H1 (cell line): ENCODE results near the gene EPHA6. TPM values are rescaled to one million over a fixed set of nuclear protein-coding genes. Genes with fewer than 3 reads are reported as not detected.

Source experiments
- GABPA ChIP-seq: IDR thresholded peaks from 2 replicates; pipeline ENCODE4 v1.6.1; 2011; ENCODE audit warnings: mild to moderate bottlenecking, low read length, moderate library complexity, borderline replicate concordance; ENCODE audit not compliant: insufficient read depth
- HDAC2 ChIP-seq, 2 experiments: fragments of 300-600 bp in 1 of 2; sonication (generic) in 1 of 2; IDR thresholded peaks; 2 replicates each; pipeline ENCODE4 v1.6.1; 2011 to 2012; ENCODE audit warnings: low read depth in 2 of 2, low read length in 2 of 2, mild to moderate bottlenecking in 2 of 2, moderate library complexity in 2 of 2, borderline replicate concordance in 1 of 2, inconsistent platforms in 1 of 2
- RBBP5 ChIP-seq: IDR thresholded peaks from 2 replicates; pipeline ENCODE4 v1.7.1; 2012; ENCODE audit warnings: low read depth, mild to moderate bottlenecking, inconsistent platforms, low read length, moderate library complexity, borderline replicate concordance
- TAF1 ChIP-seq: IDR thresholded peaks from 2 replicates; pipeline ENCODE4 v1.6.1; 2011; ENCODE audit warnings: mild to moderate bottlenecking, low read depth, low read length
- polyA plus RNA-seq, 7 experiments: library from polyadenylated mRNA; depleted of rRNA in 3 of 7; stranded (reverse) in 5 of 7; unstranded in 2 of 7; fragments of >200 nt in 5 of 7; fragments of 200-250 nt in 2 of 7; gene quantifications; 1 replicate in 5 of 7; 2 replicates in 1 of 7; 4 replicates in 1 of 7; pipeline versions ENCODE4 v1.2.1 to v1.2.3, GENCODE V29; 2011 to 2013; ENCODE audit warnings: missing spikeins in 2 of 7, mixed read lengths in 2 of 7
- total RNA-seq: library from RNA; stranded (reverse); fragmentation: NEBNext Ultra II Directional; extraction: Animal tissue kit (Norgen Biotek cat#: 25700); gene quantifications from 2 replicates; pipeline ENCODE4 v1.2.1, GENCODE V29; 2021
- TF ChIP-seq, protein P1 (sequence below): fragments of 300-600 bp; sonication (generic); IDR thresholded peaks from 2 replicates; pipeline ENCODE4 v1.7.1; 2012; ENCODE audit warnings: low read length, moderate library complexity, mild to moderate bottlenecking, inconsistent platforms; ENCODE audit not compliant: insufficient replicate concordance

EPHA6 gene
- total and polyA plus RNA-seq, 2 of the 8 experiments (the other 6 are each of a cell fraction or from before 2014, with no cell fraction given) = 0.83 to 3.2 TPM

DNA sequence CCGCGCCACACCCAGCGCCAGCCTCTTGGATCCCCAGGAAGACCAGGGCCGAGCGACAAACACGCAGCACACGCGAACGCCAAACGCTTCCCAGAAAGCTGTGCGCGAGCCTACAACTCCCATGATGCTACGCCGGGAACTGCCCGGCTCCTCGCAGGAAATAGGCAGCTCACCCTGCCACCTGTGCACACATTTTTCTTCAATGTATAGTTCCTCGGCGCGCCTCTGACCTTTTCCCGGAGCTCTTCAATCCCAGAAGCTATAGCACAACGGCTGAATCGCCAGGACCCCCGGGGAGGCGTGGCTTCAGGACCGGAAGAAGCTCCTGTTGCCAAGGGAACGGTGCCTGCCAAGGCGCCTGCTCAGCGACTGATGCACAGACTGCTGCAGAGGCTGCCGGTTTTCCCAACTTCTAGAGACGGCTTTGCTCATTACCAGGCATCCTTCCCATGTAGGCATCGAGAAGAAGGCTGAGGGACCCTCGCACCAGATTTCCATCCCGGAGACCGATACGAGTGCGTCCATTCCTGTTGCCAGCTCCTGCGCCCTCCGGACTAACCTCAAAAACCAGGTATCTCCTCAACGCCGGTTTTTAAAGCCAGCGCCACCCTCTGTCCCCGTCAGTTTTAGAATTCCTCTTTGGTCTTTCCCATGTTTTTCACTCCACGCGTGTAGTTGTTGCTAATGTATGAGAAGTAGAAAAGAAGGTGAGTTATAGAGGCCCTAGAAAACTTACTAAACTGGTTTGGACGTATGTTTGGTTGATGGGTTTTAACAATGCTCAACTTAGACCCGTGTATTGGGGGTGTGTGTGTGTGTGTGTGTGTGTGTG, 950.2 kb downstream of the EPHA6 start, which contains the start of gene ARL6 (continued):
- TF ChIP-seq, protein P1, sequence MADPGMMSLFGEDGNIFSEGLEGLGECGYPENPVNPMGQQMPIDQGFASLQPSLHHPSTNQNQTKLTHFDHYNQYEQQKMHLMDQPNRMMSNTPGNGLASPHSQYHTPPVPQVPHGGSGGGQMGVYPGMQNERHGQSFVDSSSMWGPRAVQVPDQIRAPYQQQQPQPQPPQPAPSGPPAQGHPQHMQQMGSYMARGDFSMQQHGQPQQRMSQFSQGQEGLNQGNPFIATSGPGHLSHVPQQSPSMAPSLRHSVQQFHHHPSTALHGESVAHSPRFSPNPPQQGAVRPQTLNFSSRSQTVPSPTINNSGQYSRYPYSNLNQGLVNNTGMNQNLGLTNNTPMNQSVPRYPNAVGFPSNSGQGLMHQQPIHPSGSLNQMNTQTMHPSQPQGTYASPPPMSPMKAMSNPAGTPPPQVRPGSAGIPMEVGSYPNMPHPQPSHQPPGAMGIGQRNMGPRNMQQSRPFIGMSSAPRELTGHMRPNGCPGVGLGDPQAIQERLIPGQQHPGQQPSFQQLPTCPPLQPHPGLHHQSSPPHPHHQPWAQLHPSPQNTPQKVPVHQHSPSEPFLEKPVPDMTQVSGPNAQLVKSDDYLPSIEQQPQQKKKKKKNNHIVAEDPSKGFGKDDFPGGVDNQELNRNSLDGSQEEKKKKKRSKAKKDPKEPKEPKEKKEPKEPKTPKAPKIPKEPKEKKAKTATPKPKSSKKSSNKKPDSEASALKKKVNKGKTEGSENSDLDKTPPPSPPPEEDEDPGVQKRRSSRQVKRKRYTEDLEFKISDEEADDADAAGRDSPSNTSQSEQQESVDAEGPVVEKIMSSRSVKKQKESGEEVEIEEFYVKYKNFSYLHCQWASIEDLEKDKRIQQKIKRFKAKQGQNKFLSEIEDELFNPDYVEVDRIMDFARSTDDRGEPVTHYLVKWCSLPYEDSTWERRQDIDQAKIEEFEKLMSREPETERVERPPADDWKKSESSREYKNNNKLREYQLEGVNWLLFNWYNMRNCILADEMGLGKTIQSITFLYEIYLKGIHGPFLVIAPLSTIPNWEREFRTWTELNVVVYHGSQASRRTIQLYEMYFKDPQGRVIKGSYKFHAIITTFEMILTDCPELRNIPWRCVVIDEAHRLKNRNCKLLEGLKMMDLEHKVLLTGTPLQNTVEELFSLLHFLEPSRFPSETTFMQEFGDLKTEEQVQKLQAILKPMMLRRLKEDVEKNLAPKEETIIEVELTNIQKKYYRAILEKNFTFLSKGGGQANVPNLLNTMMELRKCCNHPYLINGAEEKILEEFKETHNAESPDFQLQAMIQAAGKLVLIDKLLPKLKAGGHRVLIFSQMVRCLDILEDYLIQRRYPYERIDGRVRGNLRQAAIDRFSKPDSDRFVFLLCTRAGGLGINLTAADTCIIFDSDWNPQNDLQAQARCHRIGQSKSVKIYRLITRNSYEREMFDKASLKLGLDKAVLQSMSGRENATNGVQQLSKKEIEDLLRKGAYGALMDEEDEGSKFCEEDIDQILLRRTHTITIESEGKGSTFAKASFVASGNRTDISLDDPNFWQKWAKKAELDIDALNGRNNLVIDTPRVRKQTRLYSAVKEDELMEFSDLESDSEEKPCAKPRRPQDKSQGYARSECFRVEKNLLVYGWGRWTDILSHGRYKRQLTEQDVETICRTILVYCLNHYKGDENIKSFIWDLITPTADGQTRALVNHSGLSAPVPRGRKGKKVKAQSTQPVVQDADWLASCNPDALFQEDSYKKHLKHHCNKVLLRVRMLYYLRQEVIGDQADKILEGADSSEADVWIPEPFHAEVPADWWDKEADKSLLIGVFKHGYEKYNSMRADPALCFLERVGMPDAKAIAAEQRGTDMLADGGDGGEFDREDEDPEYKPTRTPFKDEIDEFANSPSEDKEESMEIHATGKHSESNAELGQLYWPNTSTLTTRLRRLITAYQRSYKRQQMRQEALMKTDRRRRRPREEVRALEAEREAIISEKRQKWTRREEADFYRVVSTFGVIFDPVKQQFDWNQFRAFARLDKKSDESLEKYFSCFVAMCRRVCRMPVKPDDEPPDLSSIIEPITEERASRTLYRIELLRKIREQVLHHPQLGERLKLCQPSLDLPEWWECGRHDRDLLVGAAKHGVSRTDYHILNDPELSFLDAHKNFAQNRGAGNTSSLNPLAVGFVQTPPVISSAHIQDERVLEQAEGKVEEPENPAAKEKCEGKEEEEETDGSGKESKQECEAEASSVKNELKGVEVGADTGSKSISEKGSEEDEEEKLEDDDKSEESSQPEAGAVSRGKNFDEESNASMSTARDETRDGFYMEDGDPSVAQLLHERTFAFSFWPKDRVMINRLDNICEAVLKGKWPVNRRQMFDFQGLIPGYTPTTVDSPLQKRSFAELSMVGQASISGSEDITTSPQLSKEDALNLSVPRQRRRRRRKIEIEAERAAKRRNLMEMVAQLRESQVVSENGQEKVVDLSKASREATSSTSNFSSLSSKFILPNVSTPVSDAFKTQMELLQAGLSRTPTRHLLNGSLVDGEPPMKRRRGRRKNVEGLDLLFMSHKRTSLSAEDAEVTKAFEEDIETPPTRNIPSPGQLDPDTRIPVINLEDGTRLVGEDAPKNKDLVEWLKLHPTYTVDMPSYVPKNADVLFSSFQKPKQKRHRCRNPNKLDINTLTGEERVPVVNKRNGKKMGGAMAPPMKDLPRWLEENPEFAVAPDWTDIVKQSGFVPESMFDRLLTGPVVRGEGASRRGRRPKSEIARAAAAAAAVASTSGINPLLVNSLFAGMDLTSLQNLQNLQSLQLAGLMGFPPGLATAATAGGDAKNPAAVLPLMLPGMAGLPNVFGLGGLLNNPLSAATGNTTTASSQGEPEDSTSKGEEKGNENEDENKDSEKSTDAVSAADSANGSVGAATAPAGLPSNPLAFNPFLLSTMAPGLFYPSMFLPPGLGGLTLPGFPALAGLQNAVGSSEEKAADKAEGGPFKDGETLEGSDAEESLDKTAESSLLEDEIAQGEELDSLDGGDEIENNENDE = no peak
- TF ChIP-seq RBBP5 (peak; percentile 81), GABPA (no peak), HDAC2 (IDR thresholded peaks at IDR 0.05; ENCODE audit: borderline replicate concordance in 1 of 2, low read depth in 2 of 2, low read length in 2 of 2) (peak; percentile 7 to 88; a peak in 2 of 4 replicates), TAF1 (0 out of 2 replicates have a peak, but pooled peaks have one; percentile 39)
